ENCODE data around the gene RSPH1. TPM values are rescaled to one million over a fixed set of nuclear protein-coding genes. Genes with fewer than 3 reads are reported as not detected.

The RSPH1 gene
- under 1 TPM; 0.09 to 0.17 TPM for total RNA-seq
- under 1 TPM in 1 of 2 donors, not detected in 1; 0.16 TPM for polyA plus RNA-seq

GRCh38 chr21:42496120-42496838, at the start of gene RSPH1:
TSS of gene RSPH1 (minus strand) at chr21:42496224. CDS start at chr21:42496186, 38 bp downstream.
- H3K36me3 ChIP-seq (ENCODE audit: control insufficient read depth in 4 of 4, insufficient read depth in 3 of 4, low read depth in 1 of 4, low read length in 3 of 4): no peaks in the 10 kb centered on the region
- peak within 1 kb of the TSS; percentile 20 to 84 for H3K9ac ChIP-seq (ENCODE audit: low read depth in 1 of 2, low read length in 2 of 2)
- peaks cover 5 to 15% (median 9%) of the 10 kb centered on the region in 4 donors for H3K4me1 ChIP-seq (ENCODE audit: control insufficient read depth in 4 of 4, insufficient read depth in 4 of 4, low read length in 3 of 4)
- no peaks in the 10 kb centered on the region for H3K9me3 ChIP-seq (ENCODE audit: control insufficient read depth in 4 of 4, low read length in 3 of 4)
- under 1% methylated on average over 58 of the region's 58 CpGs for WGBS
- peak within 1 kb of the TSS; percentile 63 to 82 (median 67) for H3K4me3 ChIP-seq (ENCODE audit: low read depth in 1 of 3, low read length in 3 of 3)
- H3K27me3 ChIP-seq (ENCODE audit: control insufficient read depth in 4 of 4, insufficient read depth in 4 of 4, low read length in 3 of 4): no peaks in the 10 kb centered on the region
- peak within 1 kb of the TSS; percentile 35 to 48 for H3K27ac ChIP-seq (ENCODE audit: low read depth in 1 of 2, low read length in 2 of 2)
- TF ChIP-seq FOXA2 (IDR thresholded peaks at IDR 0.05): no peak
- TF ChIP-seq EGR1 (IDR thresholded peaks at IDR 0.05; ENCODE audit: low read depth in 2 of 2): no peak
- no peak for TF ChIP-seq RXRA (IDR thresholded peaks at IDR 0.05)
- TF ChIP-seq ZBTB33 (IDR thresholded peaks at IDR 0.05): no peak
- peak; percentile 16 to 43 for TF ChIP-seq RAD21 (IDR thresholded peaks at IDR 0.05)
- TF ChIP-seq MAX (IDR thresholded peaks at IDR 0.05): no peak
- peak; percentile 59 for TF ChIP-seq YY1 (IDR thresholded peaks at IDR 0.05)
- no peak for TF ChIP-seq FOXA1 (IDR thresholded peaks at IDR 0.05)
- no peak for TF ChIP-seq TAF1 (conservative IDR thresholded peaks at IDR 0.05)
- TF ChIP-seq REST (IDR thresholded peaks at IDR 0.05): no peak
- TF ChIP-seq JUND (IDR thresholded peaks at IDR 0.05): no peak
- TF ChIP-seq CTCF (IDR thresholded peaks at IDR 0.05; ENCODE audit: low read depth, low read length, missing input control): no peak
- peak; percentile 92 for TF ChIP-seq SP1 (IDR thresholded peaks at IDR 0.05)
- peak in 1 of 2 donors; percentile 85 for TF ChIP-seq GABPA (IDR thresholded peaks at IDR 0.05 in 1 of 2, conservative IDR thresholded peaks at IDR 0.05 in 1 of 2)
- no peak for TF ChIP-seq NR2F2 (IDR thresholded peaks at IDR 0.05)
- no peak for TF ChIP-seq ATF3 (IDR thresholded peaks at IDR 0.05)
- no peak for TF ChIP-seq HNF4A (conservative IDR thresholded peaks at IDR 0.05)
- TF ChIP-seq HNF4G (IDR thresholded peaks at IDR 0.05): no peak
- peak; percentile 100 for DNase-seq (ENCODE audit: low spot score)
